Activated CD4-positive, alpha-beta memory T cell treated with anti-CD3 and anti-CD28 coated beads, Interleukin-2, amount 10 ng/mL, durations not matched to agents 7 days and 5 days (primary cell): ENCODE results near the gene CDK2. TPM values are rescaled to one million over a fixed set of nuclear protein-coding genes. Genes with fewer than 3 reads are reported as not detected.
A peak's percentile ranks its signal among the peaks of the same experiment; 100 is the strongest.
"Not testable (repeated sequence)": the region's sequence is repeated elsewhere in the genome, so short reads cannot be mapped to it uniquely, and the experiment has no call there.

ENCODE experiments used
- CTCF ChIA-PET: fragments of 350-600 bp; sonication (Branson Sonifier 250); formaldehyde crosslinking; loops from one replicate; lab custom pipeline; 2021; ENCODE audit warnings: antibody characterized with exemption, inconsistent platforms; lab: Charles Lee
- POLR2A ChIA-PET: fragments of 350-600 bp; sonication (Branson Sonifier 250); formaldehyde crosslinking; loops from one replicate; lab custom pipeline; 2021; ENCODE audit warnings: antibody characterized with exemption; lab: Charles Lee
- DNase-seq: peaks from one replicate; pipeline ENCODE4 v3.0.0-alpha.2; 2020
- H3K27ac Mint-ChIP-seq: one replicate; pipeline ENCODE4 v1.8.0; 2021; ENCODE audit warnings: mild to moderate bottlenecking, mixed read lengths
- H3K27me3 Mint-ChIP-seq: one replicate; pipeline ENCODE4 v1.8.0; 2021; ENCODE audit warnings: mixed read lengths
- H3K36me3 Mint-ChIP-seq: one replicate; pipeline ENCODE4 v1.8.0; 2021; ENCODE audit warnings: low read depth, mixed read lengths
- H3K4me1 Mint-ChIP-seq: one replicate; pipeline ENCODE4 v1.8.0; 2021; ENCODE audit warnings: mixed read lengths
- H3K4me3 Mint-ChIP-seq: one replicate; pipeline ENCODE4 v1.8.0; 2021; ENCODE audit warnings: mild to moderate bottlenecking, mixed read lengths
- H3K9me3 Mint-ChIP-seq: one replicate; pipeline ENCODE4 v1.8.0; 2021; ENCODE audit warnings: mixed read lengths
- total RNA-seq, 2 experiments: library from RNA; stranded (reverse); gene quantifications; one replicate each; pipeline ENCODE4 v1.2.3, GENCODE V29; 2021

Gene CDK2
- total RNA-seq, 2 experiments from 2014 or later = 88.9 to 98.9 TPM

- no peak for DNase-seq
- Mint-ChIP-seq H3K27ac (no peak overlapping the region), H3K36me3 (peaks cover 44% of the 10 kb centered on the region), H3K4me3 (no peak overlapping the region), H3K27me3 (no peaks in the 10 kb centered on the region), H3K4me1 (no peaks in the 10 kb centered on the region), H3K9me3 (no peaks in the 10 kb centered on the region)
- CTCF ChIA-PET = interaction anchor here (1.2 to 3.9 kb wide), 5 partner anchors 9 to 62 kb away, joined by 3 to 32 read pairs (median 9); partner anchors contain the start of genes RAB5B and SUOX
- POLR2A ChIA-PET = interaction anchor here (1.0 to 1.6 kb wide), 5 partner anchors 11 to 57 kb away, joined by 3 to 11 read pairs (median 3); partner anchors contain the start of genes PYM1 and RAB5B
Observed at GRCh38 chr12:55984861-55985260, 18.2 kb downstream of the CDK2 start.

GRCh38 chr12:55985341-55985740, 18.7 kb downstream of the CDK2 start:
- ChIA-PET CTCF (interaction anchor here (1.2 to 3.9 kb wide), 5 partner anchors 9 to 62 kb away, joined by 3 to 32 read pairs (median 9); partner anchors contain the start of genes RAB5B and SUOX), POLR2A (interaction anchor here (1.0 to 1.6 kb wide), 5 partner anchors 11 to 58 kb away, joined by 3 to 11 read pairs (median 4); partner anchors contain the start of genes PYM1 and RAB5B)
- Mint-ChIP-seq H3K4me3 (no peak overlapping the region), H3K27ac (no peak overlapping the region), H3K36me3 (peaks cover 45% of the 10 kb centered on the region), H3K9me3 (no peaks in the 10 kb centered on the region), H3K27me3 (no peaks in the 10 kb centered on the region), H3K4me1 (no peaks in the 10 kb centered on the region)
- no peak for DNase-seq

GRCh38 chr12:55985976-55986375, 19.3 kb downstream of the CDK2 start:
- CTCF ChIA-PET = interaction anchor here (1.5 to 2.7 kb wide), 3 partner anchors 8 to 11 kb away, joined by 3 to 14 read pairs (median 6); partner anchors contain the start of gene RAB5B
- H3K4me1 Mint-ChIP-seq, H3K4me3 Mint-ChIP-seq, DNase-seq, H3K27me3 Mint-ChIP-seq, H3K27ac Mint-ChIP-seq, H3K9me3 Mint-ChIP-seq: not testable (repeated sequence)
- POLR2A ChIA-PET = interaction anchor here (1.1 to 1.6 kb wide), 3 partner anchors 10 to 58 kb away, joined by 3 to 5 read pairs (median 4); partner anchors contain the start of gene PYM1
- peaks cover 46% of the 10 kb centered on the region for H3K36me3 Mint-ChIP-seq

GRCh38 chr12:55991110-55991509, 24.5 kb downstream of the CDK2 start:
- no peak overlapping the region for H3K27ac Mint-ChIP-seq
- peaks cover 58% of the 10 kb centered on the region for H3K36me3 Mint-ChIP-seq
- no peaks in the 10 kb centered on the region for H3K9me3 Mint-ChIP-seq

GRCh38 chr12:55993230-55993853, 26.7 kb downstream of the CDK2 start:
- peaks cover 52% of the 10 kb centered on the region for H3K36me3 Mint-ChIP-seq
- H3K4me3 Mint-ChIP-seq = no peak overlapping the region
- H3K9me3 Mint-ChIP-seq = no peaks in the 10 kb centered on the region
- H3K27me3 Mint-ChIP-seq = no peaks in the 10 kb centered on the region
- H3K4me1 Mint-ChIP-seq = peaks cover 26% of the 10 kb centered on the region
- H3K27ac Mint-ChIP-seq = no peak overlapping the region
- no peak for DNase-seq
- ChIA-PET POLR2A (interaction anchor here (1.0 to 2.3 kb wide), 3 partner anchors 9 to 20 kb away, joined by 3 to 7 read pairs (median 3); partner anchors contain the start of gene RAB5B), CTCF (interaction anchor here (0.9 to 4.3 kb wide), 6 partner anchors 8 to 46 kb away, joined by 3 to 61 read pairs (median 6); partner anchors contain the start of gene RAB5B)

More at GRCh38 chr12:55991110-55991509, 24.5 kb downstream of the CDK2 start:
- H3K27me3 Mint-ChIP-seq = no peaks in the 10 kb centered on the region
- POLR2A ChIA-PET = interaction anchor here (2.3 kb wide), 1 partner anchor 17 kb away, joined by 7 read pairs; the partner anchor contains the start of gene RAB5B
- peaks cover 5% of the 10 kb centered on the region for H3K4me1 Mint-ChIP-seq
- H3K4me3 Mint-ChIP-seq = no peak overlapping the region
- no peak for DNase-seq
- CTCF ChIA-PET = interaction anchor here (1.2 to 3.4 kb wide), 3 partner anchors 17 to 56 kb away, joined by 4 to 14 read pairs (median 5); partner anchors contain the start of gene RAB5B

- Mint-ChIP-seq H3K27me3 (no peaks in the 10 kb centered on the region), H3K4me3 (no peak overlapping the region), H3K4me1 (peaks cover 38% of the 10 kb centered on the region), H3K27ac (no peak overlapping the region), H3K36me3 (peaks cover 44% of the 10 kb centered on the region), H3K9me3 (no peaks in the 10 kb centered on the region)
- POLR2A ChIA-PET = interaction anchor here (0.9 to 2.5 kb wide), 9 partner anchors 9 to 122 kb away, joined by 3 to 17 read pairs (median 7); partner anchors contain the start of genes IKZF4, RAB5B and ZC3H10
- DNase-seq = no peak
- CTCF ChIA-PET = interaction anchor here (0.6 to 5.6 kb wide), 35 partner anchors 9 to 1282 kb away, joined by 3 to 98 read pairs (median 6); partner anchors contain the start of genes BLOC1S1, IKZF4, ORMDL2 and PA2G4
Observed at GRCh38 chr12:55995366-55995765, 28.7 kb downstream of the CDK2 start.

- CTCF ChIA-PET = interaction anchor here (0.6 to 5.6 kb wide), 39 partner anchors 10 to 288 kb away, joined by 3 to 98 read pairs (median 5); partner anchors contain the start of genes BLOC1S1, IKZF4, ORMDL2 and PA2G4
- H3K36me3 Mint-ChIP-seq = peaks cover 35% of the 10 kb centered on the region
- no peaks in the 10 kb centered on the region for H3K9me3 Mint-ChIP-seq
Observed at GRCh38 chr12:55996201-55996714, 29.6 kb downstream of the CDK2 start.

GRCh38 chr12:55996715-55997534, 30.3 kb downstream of the CDK2 start, which contains the start of gene SUOX:
SUOX (plus strand) TSS chr12:55997276; CDS start chr12:56002222, 4,946 bp downstream.
- CTCF ChIA-PET = interaction anchor here (0.8 to 5.6 kb wide), 25 partner anchors 11 to 259 kb away, joined by 3 to 98 read pairs (median 8); partner anchors contain the start of genes IKZF4, RAB5B, RNF41 and RPL41
- H3K27me3 Mint-ChIP-seq = no peaks in the 10 kb centered on the region
- no peaks in the 10 kb centered on the region for H3K9me3 Mint-ChIP-seq
- POLR2A ChIA-PET = interaction anchor here (0.7 to 2.5 kb wide), 15 partner anchors 14 to 258 kb away, joined by 3 to 17 read pairs (median 3); partner anchors contain the start of genes RAB5B and ZC3H10
- H3K27ac Mint-ChIP-seq = no peak within 1 kb of the TSS
- peaks cover 28% of the 10 kb centered on the region for H3K36me3 Mint-ChIP-seq
- H3K4me3 Mint-ChIP-seq = peak within 1 kb of the TSS; percentile 66
- peaks cover 38% of the 10 kb centered on the region for H3K4me1 Mint-ChIP-seq
- peak; percentile 46 for DNase-seq

More at GRCh38 chr12:55996201-55996714, 29.6 kb downstream of the CDK2 start:
- Mint-ChIP-seq H3K27me3 (no peaks in the 10 kb centered on the region), H3K4me1 (peaks cover 38% of the 10 kb centered on the region), H3K4me3 (peak overlapping the region; percentile 66), H3K27ac (no peak overlapping the region)
- POLR2A ChIA-PET = interaction anchor here (0.6 to 2.5 kb wide), 16 partner anchors 10 to 258 kb away, joined by 3 to 17 read pairs (median 4); partner anchors contain the start of genes IKZF4, RAB5B and ZC3H10
- peak; percentile 71 for DNase-seq

GRCh38 chr12:55997535-55997859, 30.9 kb downstream of the CDK2 start:
- Mint-ChIP-seq H3K4me3 (peak overlapping the region; percentile 66), H3K27me3 (no peaks in the 10 kb centered on the region), H3K9me3 (no peaks in the 10 kb centered on the region), H3K4me1 (peaks cover 38% of the 10 kb centered on the region), H3K36me3 (peaks cover 27% of the 10 kb centered on the region), H3K27ac (no peak overlapping the region)
- ChIA-PET POLR2A (interaction anchor here (0.7 to 2.5 kb wide), 8 partner anchors 15 to 259 kb away, joined by 3 to 17 read pairs (median 4); partner anchors contain the start of gene RAB5B), CTCF (interaction anchor here (0.8 to 5.6 kb wide), 16 partner anchors 10 to 259 kb away, joined by 3 to 98 read pairs (median 9); partner anchors contain the start of genes IKZF4, RAB5B, RNF41 and RPL41)
- DNase-seq = no peak

GRCh38 chr12:55999522-55999921, 32.9 kb downstream of the CDK2 start:
- ChIA-PET CTCF (interaction anchor here (0.7 to 5.6 kb wide), 5 partner anchors 22 to 261 kb away, joined by 3 to 98 read pairs (median 6); partner anchors contain the start of gene IKZF4), POLR2A (interaction anchor here (0.7 to 1.4 kb wide), 3 partner anchors 10 to 128 kb away, joined by 3 to 4 read pairs (median 3); partner anchors contain the start of gene ESYT1)
- not testable (repeated sequence) for H3K27me3 Mint-ChIP-seq, H3K9me3 Mint-ChIP-seq, H3K4me3 Mint-ChIP-seq
- peaks cover 36% of the 10 kb centered on the region for H3K4me1 Mint-ChIP-seq
- DNase-seq = peak; percentile 34
- peak overlapping the region; percentile 58 for H3K27ac Mint-ChIP-seq
- peaks cover 19% of the 10 kb centered on the region for H3K36me3 Mint-ChIP-seq

- ChIA-PET POLR2A (interaction anchor here (0.6 to 1.4 kb wide), 3 partner anchors 9 to 128 kb away, joined by 3 to 4 read pairs (median 3); partner anchors contain the start of genes ESYT1 and PMEL), CTCF (interaction anchor here (0.7 to 5.6 kb wide), 3 partner anchors 28 to 262 kb away, joined by 3 to 98 read pairs (median 6); no protein-coding TSS in a partner anchor)
- H3K27me3 Mint-ChIP-seq, H3K9me3 Mint-ChIP-seq, H3K4me3 Mint-ChIP-seq, DNase-seq: not testable (repeated sequence)
- H3K4me1 Mint-ChIP-seq = peaks cover 36% of the 10 kb centered on the region
- peaks cover 21% of the 10 kb centered on the region for H3K36me3 Mint-ChIP-seq
- H3K27ac Mint-ChIP-seq = peak overlapping the region; percentile 58
Observed at GRCh38 chr12:55999999-56000540, 33.4 kb downstream of the CDK2 start.
